Gastroesophageal sphincter (tissue), 4 donors: Measurements from ENCODE around the gene TP73. TPM values are rescaled to one million over a fixed set of nuclear protein-coding genes. Genes with fewer than 3 reads are reported as not detected.
"Not testable (repeated sequence)": the region's sequence is repeated elsewhere in the genome, so short reads cannot be mapped to it uniquely, and the experiment has no call there.

ENCODE experiments used
- ATAC-seq: fragments of 150-250 bp; one replicate; pipeline ENCODE4 v1.9.1; 2016; ENCODE audit warnings: mild to moderate bottlenecking, moderate library complexity
- H3K27ac ChIP-seq, 4 donors: fragments of 200-600 bp; sonication (generic) in 3 of 4; 1 replicate in 3 of 4; 2 replicates in 1 of 4; pipeline ENCODE4 v1.5.1; 2016 to 2019
- H3K27me3 ChIP-seq: fragments of 200-600 bp; sonication (generic); one replicate; pipeline ENCODE4 v1.5.1; 2019
- H3K36me3 ChIP-seq, 2 donors: fragments of 200-600 bp; sonication (generic); one replicate each; pipeline ENCODE4 v1.5.1; 2019; ENCODE audit warnings: control low read depth in 1 of 2
- H3K4me1 ChIP-seq, 3 donors: fragments of 200-600 bp; sonication (generic); 1 replicate in 2 of 3; 2 replicates in 1 of 3; pipeline ENCODE4 v1.5.1; 2016 to 2019; ENCODE audit warnings: control low read depth in 2 of 3
- H3K4me3 ChIP-seq, 2 donors: fragments of 200-600 bp; sonication (generic); one replicate each; pipeline ENCODE4 v1.5.1; 2019; ENCODE audit warnings: mild to moderate bottlenecking in 1 of 2, moderate library complexity in 1 of 2
- H3K9me3 ChIP-seq, 3 donors: fragments of 200-600 bp; sonication (generic); one replicate each; pipeline ENCODE4 v1.5.1; 2017 to 2019; ENCODE audit warnings: control low read depth in 2 of 3
- EP300 ChIP-seq: sonication (generic); formaldehyde crosslinking; IDR thresholded peaks from one replicate; pipeline ENCODE4 v1.6.1; 2017; ENCODE audit warnings: antibody characterized with exemption, mild to moderate bottlenecking
- POLR2A ChIP-seq, 2 donors: fragments of 450-650 bp; IDR thresholded peaks; one replicate each; pipeline ENCODE4 v1.6.1; 2017; ENCODE audit warnings: antibody characterized with exemption in 2 of 2, mild to moderate bottlenecking in 2 of 2, moderate library complexity in 1 of 2
- POLR2AphosphoS5 ChIP-seq: sonication (generic); formaldehyde crosslinking; IDR thresholded peaks from one replicate; pipeline ENCODE4 v1.6.1; 2017; ENCODE audit warnings: antibody characterized with exemption
- WGBS, 2 donors: methylation state at CpG; one replicate each; pipeline ENCODE4 v1.1.5; 2018; ENCODE audit warnings: low coverage in 1 of 2; 5-methylcytosine and 5-hydroxymethylcytosine counted together
- total RNA-seq, 4 donors: library from RNA; depleted of rRNA; stranded (reverse); fragments of >200 nt; gene quantifications; one replicate each; pipeline ENCODE4 v1.1.0, GENCODE V29; 2016
- TF ChIP-seq, protein P1 (sequence below), 4 experiments: fragments of 200-600 bp in 2 of 4; fragments of 450-650 bp in 2 of 4; sonication (generic) in 1 of 4; IDR thresholded peaks; one replicate each; pipeline ENCODE4 v1.5.1; 2017 to 2019; ENCODE audit warnings: antibody characterized with exemption in 4 of 4, mild to moderate bottlenecking in 2 of 4, moderate library complexity in 2 of 4

TP73 gene
- total RNA-seq, 4 donors from 2014 or later, result 0.19 to 0.22 TPM; not detected in 2

DNA sequence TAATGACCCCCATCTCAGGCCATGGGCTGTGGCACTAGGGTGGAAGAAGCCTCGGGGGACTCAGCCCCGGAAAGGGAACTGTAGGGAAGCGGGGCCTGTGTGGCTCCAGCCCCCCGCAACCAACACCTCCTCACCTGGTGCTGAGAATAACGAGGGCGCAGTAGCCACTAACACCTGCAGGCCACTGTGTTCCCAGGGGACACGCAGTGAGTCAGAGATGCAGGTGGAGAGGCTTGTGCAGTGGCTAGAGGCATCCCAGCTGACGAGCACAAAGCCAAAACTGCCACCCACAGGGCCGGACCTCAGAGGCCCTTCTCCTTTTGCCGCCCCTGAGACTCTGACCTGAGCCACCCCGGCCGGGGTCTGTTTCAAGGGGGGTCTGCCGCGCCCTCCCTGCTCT, 66.4 kb downstream of the TP73 start:
- no peak overlapping the region for H3K27ac ChIP-seq
- no peaks in the 10 kb centered on the region for H3K9me3 ChIP-seq
- TF ChIP-seq POLR2A (IDR thresholded peaks at IDR 0.05), result no peak
- TF ChIP-seq, protein P1, sequence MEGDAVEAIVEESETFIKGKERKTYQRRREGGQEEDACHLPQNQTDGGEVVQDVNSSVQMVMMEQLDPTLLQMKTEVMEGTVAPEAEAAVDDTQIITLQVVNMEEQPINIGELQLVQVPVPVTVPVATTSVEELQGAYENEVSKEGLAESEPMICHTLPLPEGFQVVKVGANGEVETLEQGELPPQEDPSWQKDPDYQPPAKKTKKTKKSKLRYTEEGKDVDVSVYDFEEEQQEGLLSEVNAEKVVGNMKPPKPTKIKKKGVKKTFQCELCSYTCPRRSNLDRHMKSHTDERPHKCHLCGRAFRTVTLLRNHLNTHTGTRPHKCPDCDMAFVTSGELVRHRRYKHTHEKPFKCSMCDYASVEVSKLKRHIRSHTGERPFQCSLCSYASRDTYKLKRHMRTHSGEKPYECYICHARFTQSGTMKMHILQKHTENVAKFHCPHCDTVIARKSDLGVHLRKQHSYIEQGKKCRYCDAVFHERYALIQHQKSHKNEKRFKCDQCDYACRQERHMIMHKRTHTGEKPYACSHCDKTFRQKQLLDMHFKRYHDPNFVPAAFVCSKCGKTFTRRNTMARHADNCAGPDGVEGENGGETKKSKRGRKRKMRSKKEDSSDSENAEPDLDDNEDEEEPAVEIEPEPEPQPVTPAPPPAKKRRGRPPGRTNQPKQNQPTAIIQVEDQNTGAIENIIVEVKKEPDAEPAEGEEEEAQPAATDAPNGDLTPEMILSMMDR (IDR thresholded peaks at IDR 0.05), result no peak
- no peak for TF ChIP-seq POLR2AphosphoS5
- TF ChIP-seq EP300, result no peak
- H3K27me3 ChIP-seq, result peaks cover 66% of the 10 kb centered on the region
- ATAC-seq, result no peak
- whole genome bisulfite sequencing, 2 donors, result 82% methylated on average over 5 of the region's 14 CpGs; no CpG with 5 or more reads in 1 of the 2 donors
- no peak overlapping the region for H3K4me3 ChIP-seq
- H3K4me1 ChIP-seq, result peaks cover 0 to 6% (median 0%) of the 10 kb centered on the region in 3 donors
- no peaks in the 10 kb centered on the region for H3K36me3 ChIP-seq

DNA sequence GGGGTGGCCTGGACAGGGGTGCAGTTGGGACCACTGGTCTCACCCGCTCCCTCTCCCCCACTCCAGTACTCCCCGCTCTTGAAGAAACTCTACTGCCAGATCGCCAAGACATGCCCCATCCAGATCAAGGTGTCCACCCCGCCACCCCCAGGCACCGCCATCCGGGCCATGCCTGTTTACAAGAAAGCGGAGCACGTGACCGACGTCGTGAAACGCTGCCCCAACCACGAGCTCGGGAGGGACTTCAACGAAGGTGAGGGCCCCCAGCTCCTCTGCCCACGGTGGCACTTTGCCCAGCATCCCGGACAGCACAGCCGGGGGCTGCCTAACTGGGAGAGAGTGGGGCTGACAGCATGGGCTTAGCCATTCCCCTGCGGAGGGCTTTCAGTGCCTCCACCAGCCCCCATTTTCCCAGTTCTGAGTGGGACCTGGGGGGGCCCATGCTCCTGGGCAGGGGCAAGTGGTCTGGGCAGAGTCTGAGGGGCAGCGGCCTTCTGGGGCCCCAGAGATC, 69.7 kb downstream of the TP73 start:
- no peak overlapping the region for H3K27ac ChIP-seq
- peaks cover 63% of the 10 kb centered on the region for H3K27me3 ChIP-seq
- WGBS, 2 donors, result 83% methylated on average over 1 of the region's 20 CpGs; no CpG with 5 or more reads in 1 of the 2 donors
- TF ChIP-seq POLR2A (IDR thresholded peaks at IDR 0.05) (no peak), EP300 (no peak), POLR2AphosphoS5 (no peak)
- TF ChIP-seq, protein P1 (IDR thresholded peaks at IDR 0.05), result no peak
- no peaks in the 10 kb centered on the region for H3K9me3 ChIP-seq
- no peak overlapping the region for H3K4me3 ChIP-seq
- H3K36me3 ChIP-seq, result no peaks in the 10 kb centered on the region
- H3K4me1 ChIP-seq, result peaks cover 0 to 6% (median 0%) of the 10 kb centered on the region in 3 donors
- ATAC-seq, result no peak

GRCh38 chr1:3722846-3723245, 70.5 kb downstream of the TP73 start:
- H3K4me3 ChIP-seq, result no peak overlapping the region
- no CpG with 5 or more reads among the region's 3 CpGs for WGBS, 2 donors
- peaks cover 63% of the 10 kb centered on the region for H3K27me3 ChIP-seq
- no peaks in the 10 kb centered on the region for H3K36me3 ChIP-seq
- no peak for ATAC-seq
- H3K4me1 ChIP-seq, result peaks cover 0 to 4% (median 0%) of the 10 kb centered on the region in 3 donors
- H3K27ac ChIP-seq, result no peak overlapping the region
- H3K9me3 ChIP-seq, result no peaks in the 10 kb centered on the region
- TF ChIP-seq POLR2A (IDR thresholded peaks at IDR 0.05) (no peak), EP300 (no peak), POLR2AphosphoS5 (no peak)
- TF ChIP-seq, protein P1 (IDR thresholded peaks at IDR 0.05), result no peak

DNA sequence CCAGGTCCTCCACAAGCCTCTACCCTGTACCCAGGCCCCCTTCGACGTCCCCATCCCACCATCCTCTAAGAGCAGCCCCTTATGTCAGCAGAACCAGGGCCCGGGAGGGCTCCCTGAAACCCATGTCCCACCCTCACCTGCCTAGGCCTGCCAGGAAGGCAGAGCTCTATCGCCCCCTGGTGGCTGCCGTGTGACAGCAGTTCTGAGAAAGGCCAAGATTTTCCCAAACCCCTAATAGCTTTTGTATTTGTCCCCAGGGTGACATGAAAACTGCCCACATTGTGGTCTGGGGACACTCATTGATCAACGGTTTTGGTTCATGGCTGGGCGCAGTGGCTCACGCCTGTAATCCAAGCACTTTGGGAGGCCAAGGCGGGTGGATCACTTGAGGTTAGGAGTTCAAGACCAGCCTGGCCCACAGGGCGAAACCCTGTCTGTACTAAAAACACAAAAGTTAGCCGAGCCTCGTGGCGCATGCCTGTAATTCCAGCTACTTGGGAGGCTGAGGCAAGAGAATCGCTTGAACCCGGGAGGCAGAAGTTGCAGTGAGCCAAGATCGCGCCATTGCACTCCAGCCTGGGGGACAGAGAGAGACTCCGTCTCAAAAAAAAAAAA, 72.2 kb downstream of the TP73 start:
- WGBS, 2 donors, result 39 to 60% methylated on average over 4 to 12 of the region's 18 CpGs
- not testable (repeated sequence) for H3K9me3 ChIP-seq, H3K36me3 ChIP-seq, H3K27ac ChIP-seq, ATAC-seq, H3K4me3 ChIP-seq, H3K4me1 ChIP-seq
- peaks cover 64% of the 10 kb centered on the region for H3K27me3 ChIP-seq
- TF ChIP-seq, protein P1 (IDR thresholded peaks at IDR 0.05), result peak in 3 of 4 experiments; percentile 67 to 91 (median 88)

DNA sequence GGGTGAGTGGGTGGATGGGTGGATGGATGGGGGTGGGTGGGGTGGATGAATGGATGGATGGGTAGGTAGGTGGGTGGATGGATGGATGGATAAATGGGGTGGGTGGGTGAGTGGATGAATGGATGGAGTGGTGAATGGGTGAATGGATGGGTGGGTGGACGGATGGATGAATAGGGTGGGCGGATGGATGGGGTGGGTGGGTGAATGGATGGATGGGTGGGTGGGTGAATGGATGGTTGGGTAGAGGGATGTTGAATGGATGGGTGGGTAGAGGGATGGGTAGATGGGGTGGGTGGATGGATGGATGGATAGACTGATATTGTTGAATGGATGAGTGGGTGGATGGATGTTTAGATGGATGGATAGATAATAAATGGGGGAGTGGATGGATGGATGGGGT, 73.0 kb downstream of the TP73 start:
- TF ChIP-seq POLR2A (IDR thresholded peaks at IDR 0.05), result no peak
- no peak for TF ChIP-seq POLR2AphosphoS5
- TF ChIP-seq EP300, result no peak
- TF ChIP-seq, protein P1 (IDR thresholded peaks at IDR 0.05), result no peak
- Histone ChIP-seq H3K27ac (no peak overlapping the region), H3K9me3 (no peaks in the 10 kb centered on the region), H3K27me3 (peaks cover 72% of the 10 kb centered on the region), H3K4me1 (no peaks in the 10 kb centered on the region), H3K36me3 (no peaks in the 10 kb centered on the region), H3K4me3 (no peak overlapping the region)
- no peak for ATAC-seq
- WGBS, 2 donors, result 91% methylated on average over 2 of the region's 2 CpGs; no CpG with 5 or more reads in 1 of the 2 donors
